Uterus (tissue), 2 donors: Measurements from ENCODE around the gene CPM.

Experiments used
- POLR2A ChIP-seq, 2 donors: fragments of 450-650 bp; IDR thresholded peaks; one replicate each; pipeline ENCODE4 v1.6.1; 2016; ENCODE audit warnings: antibody characterized with exemption in 2 of 2, mild to moderate bottlenecking in 1 of 2, moderate library complexity in 1 of 2
- TF ChIP-seq, protein P1 (sequence below), 4 experiments: fragments of 200-600 bp in 2 of 4; fragments of 450-650 bp in 2 of 4; sonication (generic) in 2 of 4; IDR thresholded peaks; one replicate each; pipeline ENCODE4 v1.5.1; 2016 to 2019; ENCODE audit warnings: antibody characterized with exemption in 4 of 4, mild to moderate bottlenecking in 2 of 4, moderate library complexity in 1 of 4

DNA sequence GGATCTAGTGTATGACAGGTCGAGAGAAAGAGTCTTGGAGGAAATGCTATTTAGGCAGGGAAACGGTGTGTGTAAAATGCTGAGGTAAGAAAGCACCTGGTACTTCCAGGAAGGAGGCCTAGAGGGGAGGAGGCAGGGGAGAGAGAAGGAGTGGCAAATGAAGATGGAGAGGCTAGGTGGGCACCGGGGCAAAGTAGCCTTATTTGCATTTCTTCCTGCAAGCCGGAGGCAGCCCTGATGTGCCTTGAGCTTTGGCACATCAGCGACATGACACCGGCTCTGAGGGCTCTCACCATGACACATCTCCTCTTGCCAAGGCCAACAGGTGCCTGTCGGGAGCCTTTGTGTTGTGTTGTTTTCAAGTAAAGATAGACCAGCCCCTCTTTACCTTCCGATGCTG lies 61.6 kb downstream of the CPM start:
- TF ChIP-seq, protein P1, sequence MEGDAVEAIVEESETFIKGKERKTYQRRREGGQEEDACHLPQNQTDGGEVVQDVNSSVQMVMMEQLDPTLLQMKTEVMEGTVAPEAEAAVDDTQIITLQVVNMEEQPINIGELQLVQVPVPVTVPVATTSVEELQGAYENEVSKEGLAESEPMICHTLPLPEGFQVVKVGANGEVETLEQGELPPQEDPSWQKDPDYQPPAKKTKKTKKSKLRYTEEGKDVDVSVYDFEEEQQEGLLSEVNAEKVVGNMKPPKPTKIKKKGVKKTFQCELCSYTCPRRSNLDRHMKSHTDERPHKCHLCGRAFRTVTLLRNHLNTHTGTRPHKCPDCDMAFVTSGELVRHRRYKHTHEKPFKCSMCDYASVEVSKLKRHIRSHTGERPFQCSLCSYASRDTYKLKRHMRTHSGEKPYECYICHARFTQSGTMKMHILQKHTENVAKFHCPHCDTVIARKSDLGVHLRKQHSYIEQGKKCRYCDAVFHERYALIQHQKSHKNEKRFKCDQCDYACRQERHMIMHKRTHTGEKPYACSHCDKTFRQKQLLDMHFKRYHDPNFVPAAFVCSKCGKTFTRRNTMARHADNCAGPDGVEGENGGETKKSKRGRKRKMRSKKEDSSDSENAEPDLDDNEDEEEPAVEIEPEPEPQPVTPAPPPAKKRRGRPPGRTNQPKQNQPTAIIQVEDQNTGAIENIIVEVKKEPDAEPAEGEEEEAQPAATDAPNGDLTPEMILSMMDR (IDR thresholded peaks at IDR 0.05) = no peak
- TF ChIP-seq POLR2A (IDR thresholded peaks at IDR 0.05) = no peak
